B cell (primary cell): ENCODE results near the gene FLVCR1. TPM values are rescaled to one million over a fixed set of nuclear protein-coding genes. Genes with fewer than 3 reads are reported as not detected.

Experiments used
- ATAC-seq: fragments of 200-7000 bp; cut with Tn5 transposase; one replicate; pipeline ENCODE4 v1.10.0; 2021; ENCODE audit warnings: low read depth, mild to moderate bottlenecking, moderate number of reproducible peaks, moderate library complexity
- CTCF ChIA-PET: fragments of 350-600 bp; sonication (Branson Sonifier 250); formaldehyde crosslinking; loops from one replicate; lab custom pipeline; 2021; ENCODE audit warnings: antibody characterized with exemption, inconsistent platforms; lab: Charles Lee
- POLR2A ChIA-PET: fragments of 350-600 bp; sonication (Branson Sonifier 250); formaldehyde crosslinking; loops from one replicate; lab custom pipeline; 2021; ENCODE audit warnings: antibody characterized with exemption; lab: Charles Lee
- DNase-seq: peaks from one replicate; pipeline ENCODE4 v3.0.0; 2013
- H2AFZ ChIP-seq: 2 replicates; pipeline ENCODE4 v1.6.1; 2012; ENCODE audit warnings: mild to moderate bottlenecking, low read depth, low read length; ENCODE audit not compliant: insufficient read depth, poor library complexity, severe bottlenecking
- H3K27ac ChIP-seq, 2 donors: 1 replicate in 1 of 2; 2 replicates in 1 of 2; pipeline ENCODE4 v1.5.1; 2012 to 2013; ENCODE audit warnings: low read length in 2 of 2, mild to moderate bottlenecking in 2 of 2, moderate library complexity in 1 of 2
- H3K27me3 ChIP-seq, 4 experiments: fragments of 200-600 bp in 1 of 4; sonication (generic) in 1 of 4; replicated peaks in 1 of 4; 1 replicate in 2 of 4; 2 replicates in 2 of 4; pipeline versions ENCODE4 v1.6.1 to v1.7.0; 2013 to 2016; ENCODE audit warnings: low read length in 3 of 4, mild to moderate bottlenecking in 2 of 4, mixed read lengths in 1 of 4, moderate library complexity in 1 of 4; ENCODE audit not compliant: insufficient read depth in 4 of 4, control insufficient read depth in 3 of 4; ENCODE audit errors: control extremely low read depth in 1 of 4
- H3K36me3 ChIP-seq, 2 experiments: replicated peaks in 1 of 2; 1 replicate in 1 of 2; 2 replicates in 1 of 2; pipeline versions ENCODE4 v1.6.1 to v1.7.1; 2013; ENCODE audit warnings: low read length in 1 of 2; ENCODE audit not compliant: insufficient read depth in 2 of 2, control insufficient read depth in 1 of 2; ENCODE audit errors: control extremely low read depth in 1 of 2, extremely low read depth in 1 of 2
- H3K4me1 ChIP-seq, 2 donors: fragments of 200-600 bp in 1 of 2; sonication (generic) in 1 of 2; 1 replicate in 1 of 2; 2 replicates in 1 of 2; pipeline versions ENCODE4 v1.5.1 to v1.6.1; 2013 to 2017; ENCODE audit warnings: low read length in 2 of 2; ENCODE audit not compliant: control insufficient read depth in 2 of 2, insufficient read depth in 2 of 2
- H3K4me2 ChIP-seq: replicated peaks from 2 replicates; pipeline ENCODE3; 2012; ENCODE audit warnings: mild to moderate bottlenecking, low read depth, low read length; ENCODE audit not compliant: poor library complexity, severe bottlenecking
- H3K4me3 ChIP-seq, 5 experiments: fragments of 200-600 bp in 1 of 5; sonication (generic) in 1 of 5; 1 replicate in 3 of 5; 2 replicates in 2 of 5; pipeline versions ENCODE4 v1.5.1 to v1.7.0; 2011 to 2016; ENCODE audit warnings: low read length in 4 of 5, mild to moderate bottlenecking in 4 of 5, low read depth in 2 of 5, control low read depth in 1 of 5, moderate library complexity in 1 of 5; ENCODE audit not compliant: insufficient read depth in 1 of 5; ENCODE audit errors: control extremely low read depth in 1 of 5, extremely low read depth in 1 of 5
- H3K79me2 ChIP-seq: fragments of 200-600 bp; sonication (generic); one replicate; pipeline ENCODE4 v1.6.0; 2016; ENCODE audit warnings: low read length; ENCODE audit not compliant: control insufficient read depth, insufficient read depth
- H3K9ac ChIP-seq: fragments of 200-600 bp; sonication (generic); 2 replicates; pipeline ENCODE4 v1.6.1; 2017; ENCODE audit warnings: mild to moderate bottlenecking, low read length, moderate library complexity
- H3K9me3 ChIP-seq, 3 donors: one replicate each; pipeline versions ENCODE4 v1.6.1 to v1.7.1; 2013; ENCODE audit warnings: low read length in 2 of 3; ENCODE audit not compliant: control insufficient read depth in 2 of 3, insufficient read depth in 1 of 3; ENCODE audit errors: control extremely low read depth in 1 of 3
- H4K20me1 ChIP-seq: 2 replicates; pipeline ENCODE4 v1.6.0; 2012; ENCODE audit warnings: mild to moderate bottlenecking, low read length; ENCODE audit not compliant: insufficient read depth, control insufficient read depth, poor library complexity, severe bottlenecking
- H3K27ac Mint-ChIP-seq: one replicate; pipeline ENCODE4 v1.8.0; 2021; ENCODE audit warnings: mixed read lengths
- H3K27me3 Mint-ChIP-seq: one replicate; pipeline ENCODE4 v1.8.0; 2021; ENCODE audit warnings: mixed read lengths
- H3K4me1 Mint-ChIP-seq: one replicate; pipeline ENCODE4 v1.8.0; 2021; ENCODE audit warnings: mixed read lengths
- H3K4me3 Mint-ChIP-seq: one replicate; pipeline ENCODE4 v1.8.0; 2021; ENCODE audit warnings: mixed read lengths
- H3K9me3 Mint-ChIP-seq: one replicate; pipeline ENCODE4 v1.8.0; 2022; ENCODE audit warnings: mixed read lengths; ENCODE audit not compliant: insufficient read depth
- CTCF ChIP-seq: fragments of 200-600 bp; IDR thresholded peaks from one replicate; pipeline ENCODE4 v1.8.0; 2022; ENCODE audit warnings: antibody characterized with exemption, mild to moderate bottlenecking
- EZH2 ChIP-seq: IDR thresholded peaks from 2 replicates; pipeline ENCODE4 v1.6.1; 2012; ENCODE audit warnings: borderline replicate concordance, low read depth, mild to moderate bottlenecking, moderate library complexity, low read length; ENCODE audit not compliant: insufficient read depth, poor library complexity, severe bottlenecking
- WGBS: methylation state at CpG from one replicate; pipeline ENCODE4 v1.1.5; 2013; ENCODE audit warnings: missing lambda C conversion rate; ENCODE audit not compliant: insufficient coverage; 5-methylcytosine and 5-hydroxymethylcytosine counted together
- intact Hi-C: fragments of 100-400 bp; cut with micrococcal nuclease; formaldehyde crosslinking; loops from one replicate; pipeline ENCODE4 v1.10.0; 2022
- polyA plus RNA-seq: library from polyadenylated mRNA; depleted of rRNA; stranded (reverse); fragments of >200 nt; gene quantifications from 2 replicates; pipeline ENCODE4 v1.2.3, GENCODE V29; 2012
- total RNA-seq, 2 donors: library from RNA; stranded (reverse); fragments of 120-200 nt in 1 of 2; gene quantifications; 1 replicate in 1 of 2; 2 replicates in 1 of 2; pipeline versions ENCODE4 v1.2.3 to v1.2.4, GENCODE V29; 2013 to 2022

Gene FLVCR1
- total and polyA plus RNA-seq, 2 donors (not counting 1 experiment from before 2014, with no cell fraction given): 3.9 to 19.2 TPM

GRCh38 chr1:212942679-212943392, 84.8 kb downstream of the FLVCR1 start:
- no peak overlapping the region for H3K9ac ChIP-seq
- no peaks in the 10 kb centered on the region for H3K27me3 ChIP-seq
- ChIA-PET POLR2A (no interaction called here), CTCF (no interaction called here)
- Mint-ChIP-seq H3K4me3 (no peak overlapping the region), H3K27me3 (no peaks in the 10 kb centered on the region), H3K27ac (no peak overlapping the region), H3K9me3 (peaks cover 5% of the 10 kb centered on the region), H3K4me1 (peaks cover 35% of the 10 kb centered on the region)
- no peak overlapping the region for H3K27ac ChIP-seq
- no peak for TF ChIP-seq CTCF
- TF ChIP-seq EZH2: no peak
- ATAC-seq (no peak), DNase-seq (no peak)
- no peaks in the 10 kb centered on the region for H3K36me3 ChIP-seq
- no peak overlapping the region for H3K4me3 ChIP-seq
- intact Hi-C loops: no loop called here
- H4K20me1 ChIP-seq: no peaks in the 10 kb centered on the region
- H3K4me2 ChIP-seq: no peak overlapping the region
- 95% methylated on average over 4 of the region's 6 CpGs for WGBS
- no peaks in the 10 kb centered on the region for H3K79me2 ChIP-seq
- no peak overlapping the region for H2AFZ ChIP-seq
- H3K4me1 ChIP-seq: peaks cover 28 to 39% of the 10 kb centered on the region in 2 donors
- no peaks in the 10 kb centered on the region for H3K9me3 ChIP-seq

GRCh38 chr1:212943393-212943710, 85.3 kb downstream of the FLVCR1 start:
- ATAC-seq: no peak
- peaks cover 35% of the 10 kb centered on the region for H3K4me1 Mint-ChIP-seq
- no peak overlapping the region for H3K27ac Mint-ChIP-seq
- CTCF ChIA-PET: no interaction called here
- Histone ChIP-seq H4K20me1 (no peaks in the 10 kb centered on the region), H3K36me3 (no peaks in the 10 kb centered on the region), H3K79me2 (no peaks in the 10 kb centered on the region), H3K27me3 (no peaks in the 10 kb centered on the region), H3K4me1 (peaks cover 28 to 39% of the 10 kb centered on the region in 2 donors), H3K4me2 (no peak overlapping the region), H2AFZ (no peak overlapping the region), H3K9ac (no peak overlapping the region), H3K4me3 (no peak overlapping the region), H3K9me3 (peaks cover 0 to under 1% (median 0%) of the 10 kb centered on the region in 3 donors), H3K27ac (no peak overlapping the region)
- no peaks in the 10 kb centered on the region for H3K27me3 Mint-ChIP-seq
- no peak overlapping the region for H3K4me3 Mint-ChIP-seq
- intact Hi-C loops: no loop called here
- peaks cover 5% of the 10 kb centered on the region for H3K9me3 Mint-ChIP-seq
- no peak for DNase-seq
- POLR2A ChIA-PET: no interaction called here
- WGBS: 100% methylated on average over 2 of the region's 4 CpGs
- no peak for TF ChIP-seq CTCF
- TF ChIP-seq EZH2: no peak
